T-helper 2 cell treated with Interferon-gamma antibody and Interleukin-4, amounts not matched to agents 100 ng/mL and 5 ng/mL, for 36 hours (primary cell): ENCODE measurements around the gene SERPINB7. TPM values are rescaled to one million over a fixed set of nuclear protein-coding genes. Genes with fewer than 3 reads are reported as not detected.
"Not testable (repeated sequence)": the region's sequence is repeated elsewhere in the genome, so short reads cannot be mapped to it uniquely, and the experiment has no call there.

Experiments used
- intact Hi-C: fragments of 100-400 bp; cut with micrococcal nuclease; formaldehyde crosslinking; loops from one replicate; pipeline ENCODE4 v1.15.1; 2023
- total RNA-seq: library from RNA; stranded (reverse); gene quantifications from 2 replicates; pipeline ENCODE4 v1.2.3, GENCODE V29; 2022

Gene SERPINB7
- total RNA-seq = not detected in 2 replicates

- intact Hi-C loops = no loop called here
These were observed at the start of gene SERPINB7 for GRCh38 chr18:63775166-63775730. Gene SERPINB7 (plus strand): TSS chr18:63775418. CDS start chr18:63782373, 6,955 bp downstream.

GRCh38 chr18:63725682-63726480 lies 49.3 kb upstream of the SERPINB7 start:
- intact Hi-C loops = no loop called here

GRCh38 chr18:63730773-63731172 lies 44.4 kb upstream of the SERPINB7 start:
- intact Hi-C loops = no loop called here

- intact Hi-C loops = no loop called here
These were observed 44.0 kb upstream of the SERPINB7 start for GRCh38 chr18:63731215-63731614.

GRCh38 chr18:63736876-63737275 lies 38.3 kb upstream of the SERPINB7 start:
- intact Hi-C loops = no loop called here

- intact Hi-C loops = no loop called here
These were observed 33.4 kb upstream of the SERPINB7 start for GRCh38 chr18:63741769-63742168.

- intact Hi-C loops = no loop called here
These were observed 28.2 kb upstream of the SERPINB7 start for GRCh38 chr18:63747006-63747405.

GRCh38 chr18:63749489-63749888 lies 25.7 kb upstream of the SERPINB7 start:
- intact Hi-C loops = no loop called here

GRCh38 chr18:63752636-63753035 lies 22.6 kb upstream of the SERPINB7 start:
- intact Hi-C loops = no loop called here

- intact Hi-C loops = no loop called here
These were observed 21.5 kb upstream of the SERPINB7 start for GRCh38 chr18:63753676-63754075.

- intact Hi-C loops = no loop called here
These were observed 17.7 kb upstream of the SERPINB7 start for GRCh38 chr18:63757541-63757940.

- intact Hi-C loops = no loop called here
These were observed 16.5 kb upstream of the SERPINB7 start for GRCh38 chr18:63758615-63759240.

GRCh38 chr18:63759786-63760185 lies 15.4 kb upstream of the SERPINB7 start:
- intact Hi-C loops = not testable (repeated sequence)

GRCh38 chr18:63762518-63762917 lies 12.7 kb upstream of the SERPINB7 start:
- intact Hi-C loops = no loop called here

GRCh38 chr18:63763831-63764600 lies 11.2 kb upstream of the SERPINB7 start:
- intact Hi-C loops = no loop called here

GRCh38 chr18:63765837-63766236 lies 9.4 kb upstream of the SERPINB7 start:
- intact Hi-C loops = no loop called here

- intact Hi-C loops = no loop called here
These were observed 1.7 kb upstream of the SERPINB7 start for GRCh38 chr18:63773551-63773950.

GRCh38 chr18:63774511-63774910 lies 707 bp upstream of the SERPINB7 start:
- intact Hi-C loops = no loop called here

GRCh38 chr18:63779386-63779785 lies 4.2 kb downstream of the SERPINB7 start:
- intact Hi-C loops = no loop called here

- intact Hi-C loops = no loop called here
These were observed 8.2 kb downstream of the SERPINB7 start for GRCh38 chr18:63783394-63783793.

GRCh38 chr18:63784787-63785452 lies 9.7 kb downstream of the SERPINB7 start:
- intact Hi-C loops = no loop called here
